CD4-positive, alpha-beta T cell treated with Interleukin-17A for 4 hours (primary cell): ENCODE measurements around the gene NEU4.
"Not testable (repeated sequence)": the region's sequence is repeated elsewhere in the genome, so short reads cannot be mapped to it uniquely, and the experiment has no call there.

ENCODE experiments used
- DNase-seq: peaks from one replicate; pipeline ENCODE4 v3.0.0-alpha.2; 2020; ENCODE audit warnings: mixed read lengths

NEU4 gene

GRCh38 chr2:241799522-241800197, 9.3 kb upstream of the NEU4 start:
- no peak for DNase-seq

DNA sequence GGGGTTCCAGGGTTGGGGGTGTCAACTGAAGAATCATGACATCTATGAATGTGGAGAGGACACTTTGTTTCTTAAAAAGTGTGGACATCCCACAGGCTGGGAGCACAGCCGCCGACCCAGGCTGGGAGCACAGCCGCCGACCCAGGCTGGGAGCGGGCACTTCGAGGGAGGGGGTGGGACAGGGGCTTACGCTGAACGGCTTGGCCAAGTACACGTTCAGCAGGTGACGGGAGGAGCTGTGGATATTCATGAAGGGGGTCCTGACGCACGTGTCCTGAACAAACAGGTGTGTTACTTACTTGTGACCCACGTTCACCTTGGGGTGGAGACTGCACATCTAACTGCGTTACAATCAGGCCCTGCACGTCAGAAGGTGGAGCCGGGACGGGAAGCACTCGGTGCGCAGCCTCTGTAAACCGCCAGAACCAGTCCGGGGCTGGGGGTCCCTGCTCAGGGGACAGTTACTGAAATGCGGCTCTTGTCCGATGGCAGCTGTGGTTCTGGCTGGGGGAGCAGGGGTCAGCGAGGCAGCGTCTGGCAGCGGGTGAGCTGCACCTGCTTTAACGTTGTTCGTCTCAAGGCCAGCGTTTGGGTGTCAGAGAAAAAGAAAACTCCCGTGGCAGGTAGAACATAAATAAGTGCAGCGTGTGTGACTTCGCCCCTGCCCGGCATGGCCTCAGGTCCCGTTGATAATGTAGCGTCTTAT, 8.6 kb upstream of the NEU4 start:
- not testable (repeated sequence) for DNase-seq

GRCh38 chr2:241801611-241802420, 7.2 kb upstream of the NEU4 start:
- DNase-seq = no peak

GRCh38 chr2:241802421-241803318, 6.3 kb upstream of the NEU4 start:
- DNase-seq = no peak

GRCh38 chr2:241803387-241804325, 5.3 kb upstream of the NEU4 start:
- peak; percentile 38 for DNase-seq

- DNase-seq = peak; percentile 13
Observed at GRCh38 chr2:241804326-241805229, 4.4 kb upstream of the NEU4 start.

DNA sequence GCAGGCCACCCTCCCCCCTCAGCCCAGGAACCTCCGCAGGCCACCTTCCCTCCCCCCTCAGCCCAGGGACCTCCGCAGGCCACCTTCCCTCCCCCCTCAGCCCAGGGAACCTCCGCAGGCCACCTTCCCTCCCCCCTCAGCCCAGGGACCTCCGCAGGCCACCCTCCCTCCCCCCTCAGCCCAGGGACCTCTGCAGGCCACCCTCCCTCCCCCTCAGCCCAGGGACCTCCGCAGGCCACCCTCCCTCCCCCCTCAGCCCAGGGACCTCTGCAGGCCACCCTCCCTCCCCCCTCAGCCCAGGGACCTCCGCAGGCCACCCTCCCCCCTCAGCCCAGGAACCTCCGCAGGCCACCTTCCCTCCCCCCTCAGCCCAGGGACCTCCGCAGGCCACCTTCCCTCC, 2.8 kb upstream of the NEU4 start:
- DNase-seq = not testable (repeated sequence)

DNA sequence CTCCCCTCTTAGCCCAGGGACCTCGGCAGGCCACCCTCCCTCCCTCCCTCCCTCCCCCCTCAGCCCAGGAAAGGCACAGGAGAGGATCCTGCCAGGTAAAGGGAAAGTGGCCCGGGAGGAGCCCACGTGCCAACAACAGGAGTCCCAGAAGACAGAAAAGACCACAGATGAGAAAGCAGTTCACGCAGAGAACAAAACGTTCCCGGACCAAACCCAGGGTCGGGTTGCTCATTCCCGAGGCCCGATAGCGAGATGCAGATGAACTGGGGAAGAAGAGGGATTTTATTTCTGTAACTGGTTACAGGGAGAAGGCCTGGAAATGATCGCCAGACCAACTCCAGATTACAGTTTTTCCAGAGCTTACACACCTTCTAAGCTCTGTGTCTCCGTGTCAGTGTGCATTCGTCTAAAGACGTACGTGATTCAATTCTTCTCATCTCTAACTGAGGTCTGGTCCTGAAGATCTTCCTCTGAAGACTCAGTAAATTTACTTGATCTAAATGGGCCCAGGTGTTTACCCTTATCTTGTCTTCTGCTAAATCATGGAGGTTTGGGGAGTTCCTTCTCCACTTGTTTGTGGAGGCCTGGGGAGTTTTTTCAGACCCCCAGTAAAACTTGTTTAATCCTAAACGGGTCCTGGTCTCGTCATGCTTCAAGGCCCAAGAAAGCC, 807 bp upstream of the NEU4 start:
- no peak for DNase-seq

DNA sequence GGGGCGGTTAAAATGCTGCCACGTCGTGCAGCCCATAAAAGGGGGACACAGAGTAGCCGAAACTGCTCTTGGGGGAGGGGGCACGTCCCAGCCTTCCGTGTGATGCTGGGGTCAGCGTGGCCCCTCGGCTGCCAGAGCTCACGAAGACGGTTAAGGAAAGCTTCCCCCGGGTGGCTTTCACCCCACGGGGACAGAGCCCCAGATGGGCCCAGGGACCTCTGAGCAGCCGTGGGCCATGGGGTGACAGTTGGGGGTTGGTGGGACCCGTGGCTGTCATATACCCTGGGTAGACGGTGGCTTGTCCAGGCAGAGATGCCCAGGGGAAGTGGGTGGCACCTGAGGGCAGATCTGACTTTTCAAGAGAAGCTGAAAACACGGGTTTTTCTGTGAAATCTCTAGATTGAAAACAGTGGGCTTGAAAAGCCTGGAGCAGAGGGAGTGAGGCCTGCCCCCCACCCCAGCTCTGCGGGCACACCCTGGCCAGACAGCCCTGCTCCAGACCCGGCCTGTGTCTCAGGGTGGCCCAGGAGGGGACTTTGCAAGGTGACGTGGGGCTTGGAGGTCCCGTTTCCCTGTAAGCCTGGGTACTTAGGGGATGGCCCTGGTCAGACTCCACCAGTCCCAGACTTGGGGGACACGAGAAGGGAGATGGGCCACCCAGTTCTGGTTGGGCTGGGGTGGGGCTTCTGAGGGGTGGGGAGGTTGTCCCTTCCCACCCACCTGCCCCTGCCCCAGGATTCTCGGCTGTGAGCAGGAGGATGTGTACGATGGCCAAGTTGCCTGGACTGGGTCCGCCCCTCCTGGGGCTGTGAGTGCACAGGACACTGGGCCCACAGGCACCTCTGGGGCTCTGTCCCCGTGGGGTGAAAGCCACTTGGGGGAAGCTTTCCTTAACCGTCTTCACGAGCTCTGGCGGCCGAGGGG, 652 bp downstream of the NEU4 start:
- DNase-seq = no peak

- DNase-seq = no peak
Observed at GRCh38 chr2:241810307-241811200, 1.6 kb downstream of the NEU4 start.

DNA sequence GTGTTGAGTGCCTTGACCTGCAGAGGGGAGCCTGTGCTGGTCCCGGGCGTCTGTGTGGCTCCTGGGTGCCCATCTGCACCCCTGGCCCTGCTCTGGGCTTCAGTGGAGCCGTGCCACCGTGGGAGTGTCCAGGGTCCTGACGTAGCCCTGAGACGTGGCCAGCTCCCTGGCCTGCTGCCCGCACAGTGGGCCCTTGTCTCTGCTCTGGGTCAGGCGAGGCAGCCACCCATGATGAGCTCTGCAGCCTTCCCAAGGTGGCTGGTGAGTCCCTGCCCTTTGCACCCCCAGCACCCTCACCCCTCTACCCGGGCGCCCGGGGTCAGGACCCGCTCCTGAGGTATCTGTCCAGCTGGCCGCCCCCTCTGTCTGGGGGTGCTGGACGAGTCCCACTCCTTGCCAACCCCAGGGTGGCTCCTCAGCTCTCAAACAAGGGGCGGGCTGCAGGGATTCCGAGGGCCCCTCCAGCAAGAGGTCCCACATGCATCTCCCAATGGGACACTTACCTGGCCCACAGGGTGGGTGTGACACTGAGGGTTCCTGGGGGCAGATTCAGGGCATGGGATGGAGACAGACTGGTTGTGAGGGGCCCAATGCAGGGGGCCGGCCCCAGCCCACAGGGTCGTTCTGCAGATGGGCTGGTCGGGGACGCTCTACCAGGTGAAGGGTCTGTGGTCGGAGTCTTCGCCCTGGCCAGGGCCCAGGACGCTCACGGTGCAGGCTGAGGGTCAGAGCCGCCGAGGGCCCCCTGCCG, 2.4 kb downstream of the NEU4 start:
- DNase-seq = no peak

- no peak for DNase-seq
Observed at GRCh38 chr2:241811952-241812729, 3.1 kb downstream of the NEU4 start.

DNA sequence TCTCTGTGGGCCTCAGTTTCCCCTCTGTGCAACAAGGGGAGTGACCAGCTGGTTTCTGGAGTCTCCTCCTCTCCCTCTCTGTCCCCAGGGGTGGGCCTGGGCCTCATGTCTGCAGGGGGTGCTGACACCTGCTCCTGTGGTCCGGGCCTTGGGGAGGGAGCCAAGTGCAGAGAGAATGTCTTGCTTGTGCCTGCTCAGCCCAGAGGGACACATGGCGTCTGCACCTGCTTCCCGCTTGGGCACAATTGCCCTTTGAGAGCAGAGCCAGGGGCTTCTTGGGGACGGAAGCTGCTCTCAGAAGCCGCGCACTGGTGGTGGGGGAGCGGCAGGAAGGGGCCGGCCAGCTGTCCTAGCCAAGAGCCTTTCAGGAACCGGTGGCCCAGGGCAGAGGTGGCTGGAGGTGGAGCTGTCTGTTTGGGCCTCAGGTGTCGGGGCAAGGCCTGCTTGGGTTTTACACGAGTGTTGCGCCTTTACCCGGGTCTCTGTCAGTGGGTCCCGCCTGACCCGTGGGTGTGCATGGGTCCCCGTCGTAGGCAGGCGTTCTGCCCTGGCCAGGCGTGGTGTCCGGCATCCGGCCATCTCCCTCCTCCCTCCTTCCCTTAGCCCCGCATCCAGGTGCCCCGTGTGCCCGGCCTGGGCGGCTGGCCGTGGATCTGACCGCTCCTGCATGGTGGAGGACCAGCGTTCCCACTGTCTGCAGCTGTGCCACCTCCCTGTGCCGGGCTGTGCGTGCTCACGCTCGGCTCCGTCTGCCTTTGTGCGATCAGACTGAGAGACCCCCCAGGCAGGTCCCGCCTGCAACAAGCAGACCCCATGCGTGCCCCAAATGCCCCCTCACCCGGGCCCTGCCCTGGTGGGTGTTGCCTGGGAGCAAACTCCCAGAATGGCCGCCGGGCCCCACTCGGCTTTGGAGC, 4.0 kb downstream of the NEU4 start:
- no peak for DNase-seq

DNA sequence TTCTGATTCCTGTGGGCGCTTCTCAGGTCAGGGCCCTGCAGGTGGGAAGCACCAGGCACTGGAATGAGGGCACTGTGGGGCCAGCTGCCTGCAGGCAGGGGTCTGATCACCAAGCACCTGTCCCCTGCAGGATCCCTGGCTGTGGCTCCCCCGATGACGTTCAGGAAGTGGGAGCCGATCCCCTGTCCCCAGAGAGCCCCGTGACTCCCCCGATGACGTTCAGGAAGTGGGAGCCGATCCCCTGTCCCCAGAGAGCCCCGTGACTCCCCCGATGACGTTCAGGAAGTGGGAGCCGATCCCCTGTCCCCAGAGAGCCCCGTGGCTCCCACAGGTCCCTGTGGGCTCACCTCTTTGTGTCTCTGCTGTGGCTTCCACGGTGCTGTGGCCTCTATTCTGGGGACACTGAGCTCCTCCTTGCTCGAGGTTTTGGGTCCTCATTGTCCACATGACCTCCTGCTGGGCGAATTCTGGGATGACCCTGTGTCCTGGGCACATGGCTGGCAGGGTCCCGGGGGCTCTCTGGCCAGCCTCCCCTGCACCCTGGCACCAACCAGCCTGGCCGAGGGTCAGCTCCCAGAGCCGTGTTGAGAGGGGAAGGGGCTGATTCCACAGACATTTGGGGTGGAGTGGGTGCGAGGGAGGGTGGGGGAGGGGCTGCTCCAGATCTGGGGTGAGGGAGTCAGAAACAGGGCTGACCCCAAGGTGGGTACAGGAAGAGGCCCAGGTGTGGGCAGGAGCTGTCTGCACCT, 4.8 kb downstream of the NEU4 start:
- no peak for DNase-seq
